ENCODE results near the gene HSPB6.
"Not testable (repeated sequence)": the region's sequence is repeated elsewhere in the genome, so short reads cannot be mapped to it uniquely, and the experiment has no call there.

Gene HSPB6

GRCh38 chr19:35731779-35732405, 24.9 kb downstream of the HSPB6 start:
- DNase-seq (ENCODE audit: low read depth in 2 of 2): no peak

GRCh38 chr19:35731353-35731752, 25.5 kb downstream of the HSPB6 start:
- no peak for DNase-seq (ENCODE audit: low read depth in 2 of 2)

DNA sequence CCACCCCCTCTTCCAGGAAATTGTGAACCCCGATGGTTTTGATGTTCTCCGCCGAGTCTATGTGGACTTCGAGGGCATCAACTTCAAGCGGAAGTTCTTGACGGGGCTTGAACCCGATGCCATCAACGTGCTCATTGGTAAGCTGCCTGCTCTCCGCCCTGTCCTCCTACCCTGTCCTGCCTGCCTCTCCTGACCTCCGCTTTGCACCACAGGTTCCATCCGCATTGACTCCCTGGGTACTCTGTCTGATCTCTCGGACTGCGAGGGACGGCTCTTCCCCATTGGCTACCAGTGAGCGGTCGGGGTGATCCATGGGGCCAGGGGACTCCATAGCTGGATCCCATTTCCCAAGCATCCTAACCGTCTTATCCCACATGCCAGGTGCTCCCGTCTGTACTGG, 26.5 kb downstream of the HSPB6 start:
- DNase-seq (ENCODE audit: low read depth in 2 of 2): no peak

GRCh38 chr19:35729763-35730162, 27.1 kb downstream of the HSPB6 start:
- no peak for DNase-seq (ENCODE audit: low read depth in 2 of 2)

- no peak for DNase-seq (ENCODE audit: low read depth in 2 of 2)
Observed at GRCh38 chr19:35729021-35729420, 27.8 kb downstream of the HSPB6 start.

DNA sequence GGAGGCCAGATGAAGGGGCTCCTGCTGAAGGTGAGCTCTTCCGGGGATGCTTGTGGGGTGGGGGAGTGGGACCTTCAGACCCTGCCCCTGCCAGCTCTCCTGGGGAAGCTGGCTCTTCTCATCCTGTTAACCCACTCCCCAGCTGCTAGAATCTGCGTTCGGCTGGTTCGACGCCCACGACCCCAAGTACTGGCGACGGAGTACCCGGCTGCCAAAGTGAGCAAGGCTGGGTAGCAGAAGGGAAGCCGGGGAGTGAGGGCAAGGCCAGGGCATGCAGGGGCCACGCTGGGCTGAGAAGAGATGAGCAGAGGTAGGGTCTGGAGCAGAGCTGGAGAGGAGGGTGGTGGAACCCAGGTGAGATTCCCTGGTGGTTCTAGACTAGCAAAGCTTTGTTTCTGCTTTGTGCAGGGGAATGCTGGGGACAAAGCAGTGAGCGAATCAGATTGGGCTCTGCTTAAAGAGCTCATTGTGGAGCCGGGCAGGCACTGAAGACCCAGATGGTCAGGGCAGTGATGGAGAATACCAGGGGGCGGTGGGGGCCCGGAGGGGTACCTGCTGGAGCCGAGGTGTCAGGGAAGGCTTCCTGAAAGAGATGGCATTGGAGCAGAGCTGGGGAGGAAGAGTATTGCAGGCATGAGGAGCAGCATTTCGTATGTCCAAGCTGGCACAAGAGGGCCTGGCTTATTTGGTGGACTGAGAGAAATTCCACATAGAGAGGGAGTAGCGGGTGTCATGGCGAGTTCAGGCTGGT, 28.7 kb downstream of the HSPB6 start:
- no peak for DNase-seq (ENCODE audit: low read depth in 2 of 2)

- no peak for DNase-seq (ENCODE audit: low read depth in 2 of 2)
Observed at GRCh38 chr19:35727053-35727955, 29.5 kb downstream of the HSPB6 start.

DNA sequence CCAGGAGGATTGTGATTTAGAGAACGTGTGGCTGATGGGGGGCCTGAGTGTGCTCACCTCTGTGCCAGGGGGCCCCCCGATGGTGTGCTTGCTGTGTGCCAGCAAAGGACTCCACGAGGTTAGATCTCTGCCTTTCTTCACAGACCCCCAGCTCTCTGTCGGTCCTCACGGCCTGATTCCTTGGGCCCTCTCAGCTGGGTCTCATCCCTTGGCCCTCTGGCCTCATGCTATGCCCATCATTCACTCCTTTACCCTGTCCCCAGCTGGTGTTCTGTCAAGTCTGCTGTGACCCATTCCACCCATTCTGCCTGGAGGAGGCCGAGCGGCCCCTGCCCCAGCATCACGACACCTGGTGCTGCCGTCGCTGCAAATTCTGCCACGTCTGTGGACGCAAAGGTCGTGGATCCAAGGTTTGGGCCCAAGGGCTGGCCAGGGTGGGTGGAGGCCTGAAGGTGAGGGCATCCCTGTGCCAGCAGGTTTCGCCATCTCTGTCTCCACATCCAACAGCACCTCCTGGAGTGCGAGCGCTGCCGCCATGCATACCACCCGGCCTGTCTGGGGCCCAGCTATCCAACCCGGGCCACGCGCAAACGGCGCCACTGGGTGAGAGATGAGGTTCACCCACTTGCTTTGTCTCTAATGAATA, 31.5 kb downstream of the HSPB6 start:
- DNase-seq (ENCODE audit: low read depth in 2 of 2): no peak

DNA sequence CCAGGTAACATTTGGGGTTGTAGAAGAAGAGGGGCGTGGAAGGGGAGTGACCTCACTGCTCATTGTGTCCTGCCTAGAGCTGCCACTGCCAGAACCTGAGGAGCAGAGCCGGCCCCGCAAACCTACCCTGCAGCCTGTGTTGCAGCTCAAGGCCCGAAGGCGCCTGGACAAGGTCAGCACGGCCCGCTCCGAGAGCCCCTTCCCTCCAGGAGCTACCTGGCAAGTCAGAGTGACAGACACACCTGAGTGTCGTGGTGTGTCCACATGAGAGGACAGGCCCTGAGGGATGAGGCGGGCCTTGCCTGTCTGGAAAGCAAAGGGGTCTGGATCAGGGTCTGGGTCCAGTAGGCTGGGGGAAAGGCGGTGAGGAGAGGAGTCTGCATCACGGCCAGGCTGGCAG, 32.3 kb downstream of the HSPB6 start:
- no peak for DNase-seq (ENCODE audit: low read depth in 2 of 2)

GRCh38 chr19:35724132-35724531, 32.7 kb downstream of the HSPB6 start:
- not testable (repeated sequence) for DNase-seq (ENCODE audit: low read depth in 2 of 2)

GRCh38 chr19:35723671-35724070, 33.2 kb downstream of the HSPB6 start:
- no peak for DNase-seq (ENCODE audit: low read depth in 2 of 2)

DNA sequence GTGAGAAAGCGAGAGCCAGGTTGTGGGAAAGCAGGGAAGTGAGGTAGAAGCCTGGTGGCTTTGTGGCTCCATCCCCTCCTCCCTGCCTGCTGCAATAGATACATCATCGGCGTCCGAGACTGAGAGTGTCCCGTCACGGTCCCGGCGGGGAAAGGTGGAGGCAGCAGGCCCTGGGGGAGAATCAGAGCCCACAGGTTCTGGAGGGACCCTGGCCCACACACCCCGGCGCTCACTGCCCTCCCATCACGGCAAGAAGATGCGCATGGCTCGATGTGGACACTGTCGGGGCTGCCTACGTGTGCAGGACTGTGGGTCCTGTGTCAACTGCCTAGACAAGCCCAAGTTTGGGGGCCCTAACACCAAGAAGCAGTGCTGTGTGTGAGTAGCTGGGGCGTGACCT, 33.9 kb downstream of the HSPB6 start:
- DNase-seq (ENCODE audit: low read depth in 2 of 2): no peak

DNA sequence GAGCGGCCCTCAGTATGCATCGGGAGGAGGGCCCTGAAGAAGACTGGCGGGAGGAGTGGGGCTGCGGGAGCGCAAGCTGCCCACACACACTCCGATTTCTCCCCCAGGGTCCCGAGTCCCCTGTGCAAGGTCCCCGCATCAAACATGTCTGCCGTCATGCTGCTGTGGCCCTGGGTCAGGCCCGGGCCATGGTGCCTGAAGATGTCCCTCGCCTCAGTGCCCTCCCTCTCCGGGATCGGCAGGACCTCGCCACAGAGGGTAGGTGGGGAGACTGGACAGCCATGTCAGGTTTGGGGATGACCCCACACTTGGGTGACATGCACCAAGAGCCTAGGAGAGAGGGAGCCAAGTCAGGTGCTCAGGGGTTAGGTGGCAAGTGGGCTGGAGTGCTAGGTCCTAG, 34.4 kb downstream of the HSPB6 start:
- DNase-seq (ENCODE audit: low read depth in 2 of 2): no peak

GRCh38 chr19:35721374-35721773, 35.5 kb downstream of the HSPB6 start:
- no peak for DNase-seq (ENCODE audit: low read depth in 2 of 2)

GRCh38 chr19:35720648-35721047, 36.2 kb downstream of the HSPB6 start:
- DNase-seq (ENCODE audit: low read depth in 2 of 2): no peak

DNA sequence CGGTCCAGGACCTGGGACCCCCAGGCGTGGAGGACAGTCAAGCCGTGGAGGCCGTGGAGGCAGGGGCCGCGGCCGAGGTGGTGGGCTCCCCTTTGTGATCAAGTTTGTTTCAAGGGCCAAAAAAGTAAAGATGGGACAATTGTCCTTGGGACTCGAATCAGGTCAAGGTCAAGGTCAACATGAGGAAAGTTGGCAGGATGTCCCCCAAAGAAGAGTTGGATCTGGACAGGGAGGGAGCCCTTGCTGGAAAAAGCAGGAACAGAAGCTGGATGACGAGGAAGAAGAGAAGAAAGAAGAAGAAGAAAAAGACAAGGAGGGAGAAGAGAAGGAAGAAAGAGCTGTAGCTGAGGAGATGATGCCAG, 36.7 kb downstream of the HSPB6 start:
- DNase-seq (ENCODE audit: low read depth in 2 of 2): no peak

DNA sequence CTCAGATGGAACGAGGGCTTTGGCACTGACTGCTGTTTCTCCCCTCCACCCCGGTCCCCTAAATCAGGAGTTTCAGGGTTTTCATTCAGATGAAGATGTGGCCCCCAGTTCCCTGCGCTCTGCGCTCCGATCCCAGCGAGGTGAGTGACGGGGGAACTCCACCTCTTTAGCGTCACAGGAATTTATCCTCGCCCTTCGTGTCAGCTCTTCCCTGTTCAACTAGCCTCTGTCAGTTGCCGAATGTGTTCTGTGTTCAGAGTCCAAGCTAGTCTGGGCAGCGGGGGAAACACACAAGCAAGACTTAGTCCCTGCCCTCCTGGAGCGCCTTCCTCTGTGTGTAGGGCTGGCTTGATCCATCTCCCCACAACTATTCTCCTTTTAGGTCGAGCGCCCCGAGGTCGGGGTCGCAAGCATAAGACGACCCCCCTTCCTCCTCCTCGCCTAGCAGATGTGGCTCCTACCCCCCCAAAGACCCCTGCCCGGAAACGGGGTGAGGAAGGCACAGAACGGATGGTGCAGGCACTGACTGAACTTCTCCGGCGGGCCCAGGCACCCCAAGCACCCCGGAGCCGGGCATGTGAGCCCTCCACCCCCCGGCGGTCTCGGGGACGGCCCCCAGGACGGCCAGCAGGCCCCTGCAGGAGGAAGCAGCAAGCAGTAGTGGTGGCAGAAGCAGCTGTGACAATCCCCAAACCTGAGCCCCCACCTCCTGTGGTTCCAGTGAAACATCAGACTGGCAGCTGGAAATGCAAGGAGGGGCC, 37.2 kb downstream of the HSPB6 start:
- no peak for DNase-seq (ENCODE audit: low read depth in 2 of 2)

DNA sequence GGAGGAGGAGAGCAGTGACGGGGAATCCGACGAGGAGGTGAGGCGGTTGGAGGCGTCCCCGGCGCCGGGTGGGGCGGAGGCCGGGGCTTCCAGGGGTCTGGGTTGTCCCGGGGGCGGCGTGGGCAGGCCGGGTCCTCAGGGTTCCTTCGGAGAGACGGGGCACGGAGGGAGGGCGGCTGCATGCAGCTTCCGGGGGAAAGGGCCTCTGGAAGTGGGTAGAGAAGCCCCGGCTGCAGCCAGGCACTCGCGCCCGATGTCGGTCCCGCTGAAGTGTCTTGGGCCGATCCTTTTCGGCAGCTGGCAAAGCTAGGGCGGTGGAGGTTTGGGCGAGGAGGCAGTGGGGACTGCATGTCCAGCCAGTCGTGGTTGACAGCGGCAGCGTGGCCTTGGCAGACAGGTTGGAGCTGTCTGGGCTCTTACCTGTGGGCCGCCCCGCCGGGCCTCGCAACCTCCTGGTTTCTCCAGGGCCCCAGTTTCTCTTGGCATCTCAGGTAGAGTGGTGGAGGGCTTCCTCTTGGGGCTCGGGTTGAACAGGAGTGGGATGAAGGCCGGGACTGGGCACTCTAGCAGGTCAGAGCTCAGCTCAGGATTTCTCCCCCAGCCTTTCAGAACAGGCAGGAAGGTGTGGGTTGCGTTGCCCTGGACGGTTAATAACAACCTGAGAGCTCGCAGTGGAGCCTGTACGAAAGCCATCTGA, 38.3 kb downstream of the HSPB6 start:
- no peak for DNase-seq (ENCODE audit: low read depth in 2 of 2)

DNA sequence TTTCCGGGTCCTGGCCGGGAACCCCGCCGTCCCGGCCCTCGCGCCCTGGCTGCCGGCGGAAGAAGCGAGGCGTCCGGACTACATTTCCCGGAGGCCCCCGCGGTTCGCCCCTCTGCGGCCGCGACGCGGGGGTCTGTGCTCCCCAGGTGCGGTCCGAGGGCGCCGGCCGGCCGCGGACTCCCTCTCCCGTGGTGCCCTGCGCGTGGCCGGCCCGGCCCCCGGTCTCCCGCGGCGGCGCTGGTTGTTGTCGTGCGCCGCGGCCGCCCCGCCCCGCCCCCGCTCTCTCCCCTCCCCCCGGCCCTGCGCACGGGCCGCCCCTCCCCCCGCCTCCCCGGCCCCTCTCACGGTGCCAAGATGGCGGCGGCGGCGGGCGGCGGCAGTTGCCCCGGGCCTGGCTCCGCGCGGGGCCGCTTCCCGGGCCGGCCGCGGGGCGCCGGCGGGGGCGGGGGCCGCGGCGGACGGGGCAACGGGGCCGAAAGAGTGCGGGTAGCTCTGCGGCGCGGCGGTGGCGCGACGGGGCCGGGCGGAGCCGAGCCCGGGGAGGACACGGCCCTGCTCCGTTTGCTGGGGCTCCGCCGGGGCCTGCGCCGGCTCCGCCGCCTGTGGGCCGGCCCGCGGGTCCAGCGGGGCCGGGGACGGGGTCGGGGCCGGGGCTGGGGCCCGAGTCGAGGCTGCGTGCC, 39.0 kb downstream of the HSPB6 start, which contains the start of gene KMT2B:
KMT2B (plus strand) TSS at position 339 of the 680 bp plus-strand sequence; CDS start at position 355, 16 bp downstream.
- peak in 1 of 2 donors; percentile 92 for DNase-seq (ENCODE audit: low read depth in 2 of 2)

Data from stimulated activated CD4-positive, alpha-beta T cell treated with anti-CD3 and anti-CD28 coated beads, Interleukin-4, amount 100 ng/mL, for 48 hours (primary cell).